ENCODE results near the gene NKX1-1. TPM values are rescaled to one million over a fixed set of nuclear protein-coding genes. Genes with fewer than 3 reads are reported as not detected.

The NKX1-1 gene
- total and polyA plus RNA-seq, 12 donors: not detected

- H3K27me3 ChIP-seq: peaks cover 12% of the 10 kb centered on the region
- H3K36me3 ChIP-seq (replicated peaks in 1 of 2): no peaks in the 10 kb centered on the region
- peak in 1 of 7 donors; percentile 9 for DNase-seq
- WGBS, 4 donors: 81 to 86% (median 81%) methylated on average over 6 to 18 of the region's 18 CpGs
- TF ChIP-seq CTCF (IDR thresholded peaks at IDR 0.05) (no peak), POLR2A (IDR thresholded peaks at IDR 0.05) (no peak)
- H3K27ac ChIP-seq: no peak overlapping the region
- H3K4me1 ChIP-seq (replicated peaks in 1 of 2): no peaks in the 10 kb centered on the region
- H3K9me3 ChIP-seq (replicated peaks in 1 of 3): no peaks in the 10 kb centered on the region
- no peak overlapping the region for H3K4me3 ChIP-seq
- intact Hi-C loops (cut with DNase I): no loop called here
Observed at GRCh38 chr4:1451106-1451751, 45.0 kb upstream of the NKX1-1 start.

GRCh38 chr4:1449833-1450741 is 43.8 kb upstream of the NKX1-1 start:
- H3K27ac ChIP-seq: no peak overlapping the region
- intact Hi-C loops (cut with DNase I): no loop called here
- H3K9me3 ChIP-seq (replicated peaks in 1 of 3): no peaks in the 10 kb centered on the region
- no peak overlapping the region for H3K4me3 ChIP-seq
- no peak for TF ChIP-seq CTCF (IDR thresholded peaks at IDR 0.05)
- no peak for TF ChIP-seq POLR2A (IDR thresholded peaks at IDR 0.05)
- 76 to 83% (median 82%) methylated on average over 24 to 32 of the region's 32 CpGs for WGBS, 4 donors
- no peaks in the 10 kb centered on the region for H3K4me1 ChIP-seq (replicated peaks in 1 of 2)
- H3K36me3 ChIP-seq (replicated peaks in 1 of 2): no peaks in the 10 kb centered on the region
- DNase-seq: peak in 2 of 7 donors; percentile 9 to 15
- peaks cover 12% of the 10 kb centered on the region for H3K27me3 ChIP-seq

- TF ChIP-seq CTCF (IDR thresholded peaks at IDR 0.05): no peak
- TF ChIP-seq POLR2A (IDR thresholded peaks at IDR 0.05): no peak
- DNase-seq: peak in 2 of 7 donors; percentile 3 to 9
- Histone ChIP-seq H3K27ac (no peak overlapping the region), H3K36me3 (replicated peaks in 1 of 2) (no peaks in the 10 kb centered on the region), H3K9me3 (replicated peaks in 1 of 3) (no peaks in the 10 kb centered on the region), H3K27me3 (peaks cover 12% of the 10 kb centered on the region), H3K4me1 (replicated peaks in 1 of 2) (no peaks in the 10 kb centered on the region), H3K4me3 (no peak overlapping the region)
- WGBS, 4 donors: 35 to 61% (median 60%) methylated on average over 9 to 12 of the region's 12 CpGs
- intact Hi-C loops (cut with DNase I): no loop called here
Observed at GRCh38 chr4:1449475-1449832, 43.2 kb upstream of the NKX1-1 start.

GRCh38 chr4:1448589-1449420 is 42.6 kb upstream of the NKX1-1 start:
- Histone ChIP-seq H3K9me3 (replicated peaks in 1 of 3) (no peaks in the 10 kb centered on the region), H3K27ac (no peak overlapping the region), H3K36me3 (replicated peaks in 1 of 2) (no peaks in the 10 kb centered on the region), H3K4me1 (replicated peaks in 1 of 2) (no peaks in the 10 kb centered on the region), H3K4me3 (no peak overlapping the region), H3K27me3 (peaks cover 12% of the 10 kb centered on the region)
- DNase-seq: peak in 2 of 7 donors; percentile 16 to 25
- 72 to 77% (median 75%) methylated on average over 10 to 28 of the region's 28 CpGs for WGBS, 4 donors
- intact Hi-C loops (cut with DNase I): no loop called here
- TF ChIP-seq CTCF (IDR thresholded peaks at IDR 0.05) (no peak), POLR2A (IDR thresholded peaks at IDR 0.05) (no peak)
